HG03520 (cell line): Measurements from ENCODE around the gene CSMD2.
"Not testable (repeated sequence)": the region's sequence is repeated elsewhere in the genome, so short reads cannot be mapped to it uniquely, and the experiment has no call there.

Experiments used
- ATAC-seq: cut with Tn5 transposase; IDR thresholded peaks from one replicate; pipeline ENCODE4 v1.9.1; 2021; ENCODE audit warnings: mild to moderate bottlenecking, moderate library complexity; ENCODE audit not compliant: unreplicated experiment

Gene CSMD2

DNA sequence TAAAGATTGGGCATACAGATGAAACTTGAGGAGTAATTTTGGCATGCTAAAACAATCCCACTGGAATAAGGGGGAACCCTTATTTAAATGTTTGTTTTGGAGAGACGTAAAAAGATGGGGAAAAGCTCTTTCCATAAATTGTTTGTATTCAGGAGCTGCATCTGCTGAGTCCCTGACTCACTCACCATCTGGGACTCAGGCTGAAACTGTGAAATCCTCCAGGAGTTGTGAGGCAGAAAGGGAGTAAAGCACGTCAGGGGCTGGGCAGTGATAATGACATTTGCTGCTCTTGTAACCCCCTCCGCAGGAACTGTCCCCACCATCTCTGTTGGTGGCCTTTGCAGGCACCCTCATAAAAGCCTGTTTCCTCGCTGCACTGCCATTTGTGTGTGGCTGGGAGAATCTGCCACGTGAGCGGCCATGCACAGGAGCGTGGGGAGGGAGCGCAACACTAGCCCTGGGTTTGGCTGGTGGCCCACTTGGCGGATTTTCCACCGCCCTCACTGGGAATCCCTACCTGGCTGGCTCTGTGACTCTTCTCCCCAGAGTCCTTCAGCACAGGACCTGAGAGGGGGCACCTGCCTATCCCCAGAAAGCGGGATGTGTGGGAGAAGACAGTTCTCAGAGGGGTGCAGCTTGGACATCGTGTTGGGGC lies 647.3 kb downstream of the CSMD2 start:
- ATAC-seq = no peak

- no peak for ATAC-seq
These were observed 648.0 kb downstream of the CSMD2 start for GRCh38 chr1:33516891-33517567.

DNA sequence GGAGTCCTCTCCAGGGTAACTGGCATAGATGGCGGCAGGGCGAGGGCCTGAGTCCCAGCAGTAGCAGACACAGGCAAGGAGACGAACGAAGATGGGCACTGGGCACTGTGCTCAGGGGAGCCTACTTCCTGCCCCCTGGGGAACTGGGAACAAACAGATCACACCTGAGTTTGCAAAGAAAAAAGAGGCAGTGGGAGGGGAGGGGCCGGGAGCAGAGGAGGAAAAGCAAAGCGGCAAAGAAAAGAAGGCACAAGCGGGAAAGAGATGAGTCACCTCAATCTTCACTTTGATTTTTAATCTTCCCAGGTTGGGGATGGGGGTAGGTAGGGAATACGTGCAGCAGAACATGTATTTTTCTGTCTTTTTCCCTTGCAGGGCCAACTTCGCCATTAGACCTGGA lies 648.6 kb downstream of the CSMD2 start:
- ATAC-seq = no peak

DNA sequence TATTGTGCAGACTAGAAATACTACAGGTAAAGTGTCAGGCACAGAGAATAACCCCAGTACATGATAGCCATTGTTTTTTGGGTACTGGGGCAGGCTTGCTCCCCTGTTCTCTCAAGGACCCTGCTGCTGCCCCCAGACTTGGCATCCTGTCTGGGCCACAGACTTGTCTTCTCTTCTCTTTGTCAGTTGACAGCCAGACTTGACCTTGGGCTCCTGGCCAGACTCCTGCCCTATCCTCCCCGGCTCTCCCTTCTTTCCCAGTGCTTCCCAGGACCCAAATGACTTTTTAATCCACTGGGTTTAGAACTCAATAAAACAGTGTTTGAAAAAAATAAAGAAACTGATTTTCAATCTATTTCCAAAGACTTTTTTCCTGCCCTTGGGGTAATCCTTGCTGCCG lies 649.4 kb downstream of the CSMD2 start:
- ATAC-seq = no peak

- no peak for ATAC-seq
These were observed 649.9 kb downstream of the CSMD2 start for GRCh38 chr1:33515112-33515511.

DNA sequence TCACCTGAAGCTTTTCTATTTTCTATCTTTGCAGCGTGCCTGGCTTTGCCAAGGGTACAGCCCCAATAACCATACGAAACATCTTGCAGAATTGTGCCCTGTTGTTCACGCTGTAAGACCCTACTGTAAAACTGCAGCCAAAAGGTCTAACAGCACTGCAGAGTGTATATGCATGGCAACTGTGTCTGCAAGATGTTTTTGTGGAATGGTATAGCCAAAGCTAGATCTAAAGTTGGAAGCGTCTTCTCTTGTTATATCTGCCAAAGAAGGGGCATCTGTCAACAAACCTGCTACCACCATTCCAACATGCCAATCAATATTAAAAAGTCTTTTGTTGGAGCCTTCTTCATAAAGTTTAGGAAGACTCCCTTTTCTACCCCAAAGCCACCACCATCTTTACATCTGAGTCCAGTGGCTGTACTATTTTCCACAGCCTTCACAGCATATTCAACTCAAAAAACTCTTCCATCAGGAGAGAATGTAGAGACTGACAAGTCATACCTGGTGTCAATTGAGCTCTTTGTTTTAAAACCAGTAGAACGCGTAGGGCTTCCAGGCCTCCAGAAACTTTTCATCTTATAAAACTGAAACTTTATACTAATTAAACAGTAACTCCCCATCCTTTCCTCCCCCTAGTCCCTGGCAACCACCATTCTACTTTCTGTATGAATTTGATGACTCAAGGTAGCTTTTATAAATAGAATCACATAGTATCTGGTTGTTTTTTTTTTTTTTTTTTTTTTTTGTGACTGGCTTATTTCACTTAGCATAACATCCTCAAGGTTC lies 652.6 kb downstream of the CSMD2 start:
- ATAC-seq = no peak

- not testable (repeated sequence) for ATAC-seq
These were observed 655.8 kb downstream of the CSMD2 start for GRCh38 chr1:33509276-33509675.

DNA sequence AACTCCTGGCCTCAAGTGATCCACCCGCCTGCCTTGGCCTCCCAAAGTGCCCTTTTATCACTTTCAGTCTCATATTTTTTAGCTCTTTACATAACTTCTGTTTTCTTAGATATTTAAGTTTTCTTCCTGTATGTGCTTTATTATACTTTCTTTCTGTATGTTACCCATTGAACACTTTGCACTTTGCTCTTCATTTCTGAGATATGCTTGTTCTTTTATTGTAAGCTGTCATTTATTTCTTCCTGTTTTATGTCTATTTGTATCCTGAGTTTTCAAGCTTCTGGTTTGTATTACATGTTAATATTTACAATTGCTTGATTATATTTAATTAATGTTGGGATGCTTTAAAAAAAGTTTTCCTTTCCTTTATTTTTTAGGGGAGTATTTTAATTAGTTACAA lies 656.9 kb downstream of the CSMD2 start:
- no peak for ATAC-seq

GRCh38 chr1:33507661-33508060 lies 657.4 kb downstream of the CSMD2 start:
- no peak for ATAC-seq

- ATAC-seq = no peak
These were observed 661.5 kb downstream of the CSMD2 start for GRCh38 chr1:33503506-33503905.

- no peak for ATAC-seq
These were observed 662.3 kb downstream of the CSMD2 start for GRCh38 chr1:33502726-33503125.

- no peak for ATAC-seq
These were observed 663.3 kb downstream of the CSMD2 start for GRCh38 chr1:33501774-33502173.

DNA sequence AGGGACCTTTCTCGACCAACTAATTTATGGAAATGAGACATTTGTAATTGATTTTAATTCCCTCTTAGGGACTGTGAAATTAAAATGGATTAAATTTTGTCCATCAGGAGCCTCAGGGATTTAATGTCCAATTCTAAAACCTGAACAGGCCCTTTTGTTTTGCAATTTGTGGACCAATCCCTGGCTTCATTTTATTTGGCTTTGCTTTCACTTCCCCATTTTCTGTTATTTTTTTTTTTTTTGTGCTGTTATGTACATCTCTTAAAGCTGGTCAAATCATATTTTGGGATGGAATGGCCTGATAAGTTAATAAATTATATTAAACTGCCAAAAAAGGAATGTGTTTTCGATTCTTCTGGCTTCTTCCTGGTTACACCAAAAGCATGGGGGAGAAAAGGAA lies 663.7 kb downstream of the CSMD2 start:
- no peak for ATAC-seq

- no peak for ATAC-seq
These were observed 664.5 kb downstream of the CSMD2 start for GRCh38 chr1:33500547-33500946.

DNA sequence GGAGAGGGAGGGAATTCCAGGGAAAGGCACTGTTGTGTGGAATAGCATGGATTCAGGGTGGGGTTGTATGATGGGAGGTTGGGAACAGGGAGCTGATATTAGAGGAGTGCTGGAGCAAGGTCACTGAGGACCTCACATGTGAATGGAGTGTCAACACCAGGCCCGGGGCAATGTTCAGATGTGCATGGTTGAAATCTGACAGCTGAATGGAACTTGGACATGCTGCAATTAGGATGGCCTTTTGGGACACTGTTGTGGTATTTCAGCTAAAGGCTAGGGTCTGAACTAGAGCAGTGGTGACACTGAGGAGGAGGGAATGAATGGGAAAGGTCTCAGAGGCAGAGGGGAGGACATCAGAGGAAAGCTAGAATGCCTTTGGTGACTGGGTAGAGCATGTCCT lies 667.6 kb downstream of the CSMD2 start:
- no peak for ATAC-seq

GRCh38 chr1:33494929-33495328 lies 670.1 kb downstream of the CSMD2 start:
- no peak for ATAC-seq

DNA sequence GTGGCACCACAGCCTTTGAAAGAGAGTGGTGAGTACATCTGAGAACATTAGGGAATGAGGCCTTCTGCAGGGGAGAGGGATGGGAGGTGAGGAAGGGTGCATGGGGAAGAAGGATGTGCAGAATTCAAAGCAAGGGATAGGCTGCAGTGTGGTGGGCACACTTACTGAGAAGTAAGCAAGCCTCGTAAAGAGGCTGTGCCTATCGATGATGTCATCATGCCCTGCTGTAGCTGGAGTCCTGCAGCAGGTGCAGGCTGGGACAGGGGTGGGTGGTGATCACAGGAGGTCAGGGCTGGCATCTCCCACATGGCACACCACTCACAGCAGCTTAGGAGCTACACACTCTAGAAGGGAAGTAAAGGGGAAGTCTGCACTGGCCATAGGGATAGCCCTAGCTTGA lies 676.4 kb downstream of the CSMD2 start:
- no peak for ATAC-seq

GRCh38 chr1:33482412-33482811 lies 682.6 kb downstream of the CSMD2 start:
- no peak for ATAC-seq

DNA sequence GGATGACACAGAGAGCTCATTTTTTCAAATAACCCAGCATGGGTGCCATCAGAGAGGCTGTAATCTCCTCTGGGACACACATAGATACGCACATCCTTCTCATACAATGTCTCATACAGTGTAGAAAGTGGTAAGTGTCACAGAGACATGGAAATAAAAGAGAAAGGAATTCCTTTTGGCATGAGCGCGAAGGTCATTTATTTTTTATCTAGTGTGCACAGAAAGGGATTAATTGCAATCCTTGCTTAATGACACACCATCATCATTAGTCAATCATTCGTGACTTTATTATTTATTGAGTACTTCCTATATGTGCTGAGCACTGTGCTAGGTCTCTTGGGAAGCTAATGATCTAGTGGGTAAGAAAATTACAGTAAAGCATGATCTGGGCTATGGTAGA lies 687.6 kb downstream of the CSMD2 start:
- no peak for ATAC-seq

DNA sequence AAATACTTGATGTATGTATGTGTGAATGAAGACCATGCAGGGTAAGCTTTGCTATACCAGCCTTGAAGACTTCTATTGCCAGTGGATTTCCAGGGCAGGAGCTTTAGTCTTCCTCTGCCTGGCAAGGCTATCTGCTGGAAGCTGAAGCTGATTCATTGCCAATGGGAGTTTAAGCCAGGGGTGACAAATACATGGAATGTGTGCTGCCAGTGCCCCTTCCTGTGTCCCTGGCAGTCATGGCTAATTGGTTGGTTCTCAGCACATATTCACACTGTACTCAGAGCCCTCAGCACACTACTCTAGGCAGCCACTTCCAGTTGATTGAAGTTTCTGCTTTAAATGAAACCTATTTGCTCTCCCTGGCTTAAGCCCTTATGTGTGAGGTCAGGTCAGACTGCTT lies 691.1 kb downstream of the CSMD2 start:
- no peak for ATAC-seq

GRCh38 chr1:33472269-33472980 lies 692.6 kb downstream of the CSMD2 start, which contains the start of gene ZSCAN20:
TSS of gene ZSCAN20 (plus strand) at chr1:33472645. CDS start at chr1:33479289, 6,644 bp downstream.
- ATAC-seq = peak; percentile 87
